Gastroesophageal sphincter (tissue), 3 donors: ENCODE measurements around the gene TDRD6.

Experiments
- EP300 ChIP-seq: sonication (generic); formaldehyde crosslinking; IDR thresholded peaks from one replicate; pipeline ENCODE4 v1.6.1; 2017; ENCODE audit warnings: antibody characterized with exemption, mild to moderate bottlenecking
- POLR2A ChIP-seq, 2 donors: fragments of 450-650 bp; IDR thresholded peaks; one replicate each; pipeline ENCODE4 v1.6.1; 2017; ENCODE audit warnings: antibody characterized with exemption in 2 of 2, mild to moderate bottlenecking in 2 of 2, moderate library complexity in 1 of 2
- TF ChIP-seq, protein P1 (sequence below), 4 experiments: fragments of 200-600 bp in 2 of 4; fragments of 450-650 bp in 2 of 4; sonication (generic) in 1 of 4; IDR thresholded peaks; one replicate each; pipeline ENCODE4 v1.5.1; 2017 to 2019; ENCODE audit warnings: antibody characterized with exemption in 4 of 4, mild to moderate bottlenecking in 2 of 4, moderate library complexity in 2 of 4

DNA sequence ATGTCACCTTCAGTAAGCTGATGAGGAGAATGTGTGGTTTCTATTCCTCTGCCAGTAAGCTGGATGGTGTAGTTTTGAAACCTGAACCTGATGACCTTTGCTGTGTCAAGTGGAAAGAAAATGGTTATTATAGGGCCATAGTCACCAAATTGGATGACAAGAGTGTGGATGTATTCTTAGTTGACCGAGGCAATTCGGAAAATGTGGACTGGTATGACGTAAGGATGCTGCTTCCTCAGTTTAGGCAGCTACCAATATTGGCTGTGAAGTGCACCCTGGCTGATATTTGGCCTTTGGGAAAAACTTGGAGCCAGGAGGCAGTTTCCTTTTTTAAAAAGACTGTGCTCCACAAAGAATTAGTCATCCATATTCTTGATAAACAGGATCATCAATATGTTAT lies 2.0 kb downstream of the TDRD6 start:
- TF ChIP-seq, protein P1, sequence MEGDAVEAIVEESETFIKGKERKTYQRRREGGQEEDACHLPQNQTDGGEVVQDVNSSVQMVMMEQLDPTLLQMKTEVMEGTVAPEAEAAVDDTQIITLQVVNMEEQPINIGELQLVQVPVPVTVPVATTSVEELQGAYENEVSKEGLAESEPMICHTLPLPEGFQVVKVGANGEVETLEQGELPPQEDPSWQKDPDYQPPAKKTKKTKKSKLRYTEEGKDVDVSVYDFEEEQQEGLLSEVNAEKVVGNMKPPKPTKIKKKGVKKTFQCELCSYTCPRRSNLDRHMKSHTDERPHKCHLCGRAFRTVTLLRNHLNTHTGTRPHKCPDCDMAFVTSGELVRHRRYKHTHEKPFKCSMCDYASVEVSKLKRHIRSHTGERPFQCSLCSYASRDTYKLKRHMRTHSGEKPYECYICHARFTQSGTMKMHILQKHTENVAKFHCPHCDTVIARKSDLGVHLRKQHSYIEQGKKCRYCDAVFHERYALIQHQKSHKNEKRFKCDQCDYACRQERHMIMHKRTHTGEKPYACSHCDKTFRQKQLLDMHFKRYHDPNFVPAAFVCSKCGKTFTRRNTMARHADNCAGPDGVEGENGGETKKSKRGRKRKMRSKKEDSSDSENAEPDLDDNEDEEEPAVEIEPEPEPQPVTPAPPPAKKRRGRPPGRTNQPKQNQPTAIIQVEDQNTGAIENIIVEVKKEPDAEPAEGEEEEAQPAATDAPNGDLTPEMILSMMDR (IDR thresholded peaks at IDR 0.05), result no peak
- no peak for TF ChIP-seq POLR2A (IDR thresholded peaks at IDR 0.05)
- TF ChIP-seq EP300, result no peak
